ENCODE data around the gene ZBTB4. TPM values are rescaled to one million over a fixed set of nuclear protein-coding genes. Genes with fewer than 3 reads are reported as not detected.

ZBTB4 gene
- total and polyA plus RNA-seq, 5 experiments from 2014 or later, result 16.8 to 104 (median 28.4) TPM

GRCh38 chr17:7466639-7467341 is 12.6 kb downstream of the ZBTB4 start:
- Mint-ChIP-seq H3K27me3 (no peaks in the 10 kb centered on the region), H3K9me3 (no peaks in the 10 kb centered on the region), H3K4me1 (peaks cover 13 to 44% (median 34%) of the 10 kb centered on the region in 4 donors), H3K36me3 (peaks cover 0 to 38% (median 5%) of the 10 kb centered on the region in 3 donors), H3K4me3 (peak overlapping the region in 2 of 10 donors; percentile 11 to 19), H3K27ac (peak overlapping the region in 9 of 10 donors; percentile 5 to 87 (median 72))
- no peak for ATAC-seq
- no peak for DNase-seq
- POLR2A ChIA-PET, result interaction anchor here (0.6 to 18.5 kb wide), 5 partner anchors 9 to 30 kb away, joined by 3 to 295 read pairs (median 4); partner anchors contain the start of genes POLR2A, SLC35G6 and ZBTB4

GRCh38 chr17:7466318-7466638 is 13.2 kb downstream of the ZBTB4 start:
- POLR2A ChIA-PET, result interaction anchor here (0.6 to 18.5 kb wide), 4 partner anchors 10 to 29 kb away, joined by 3 to 295 read pairs (median 4); partner anchors contain the start of genes SLC35G6 and ZBTB4

GRCh38 chr17:7465597-7466275 is 13.7 kb downstream of the ZBTB4 start:
- Mint-ChIP-seq H3K27ac (peak overlapping the region in 3 of 10 donors; percentile 61 to 85 (median 67)), H3K9me3 (no peaks in the 10 kb centered on the region), H3K27me3 (no peaks in the 10 kb centered on the region), H3K4me1 (peaks cover 12 to 35% (median 31%) of the 10 kb centered on the region in 4 donors), H3K4me3 (peak overlapping the region in 1 of 10 donors; percentile 58), H3K36me3 (peaks cover 0 to 41% (median 5%) of the 10 kb centered on the region in 3 donors)
- no peak for ATAC-seq
- POLR2A ChIA-PET, result interaction anchor here (0.8 to 18.5 kb wide), 3 partner anchors 10 to 29 kb away, joined by 3 to 295 read pairs (median 4); partner anchors contain the start of genes SLC35G6 and ZBTB4
- no peak for DNase-seq

More at GRCh38 chr17:7466318-7466638, 13.2 kb downstream of the ZBTB4 start:
- Mint-ChIP-seq H3K4me3 (no peak overlapping the region), H3K4me1 (peaks cover 9 to 40% (median 30%) of the 10 kb centered on the region in 4 donors), H3K9me3 (no peaks in the 10 kb centered on the region), H3K27me3 (no peaks in the 10 kb centered on the region), H3K36me3 (peaks cover 0 to 38% (median 5%) of the 10 kb centered on the region in 3 donors), H3K27ac (peak overlapping the region in 7 of 10 donors; percentile 43 to 85 (median 67))
- ATAC-seq (no peak), DNase-seq (no peak)

GRCh38 chr17:7464081-7464480 is 15.3 kb downstream of the ZBTB4 start:
- no peak for DNase-seq
- H3K4me3 Mint-ChIP-seq, result no peak overlapping the region
- no peak for ATAC-seq
- peaks cover 0 to 41% (median 5%) of the 10 kb centered on the region in 3 donors for H3K36me3 Mint-ChIP-seq
- H3K27ac Mint-ChIP-seq, result peak overlapping the region in 2 of 10 donors; percentile 56 to 78
- H3K27me3 Mint-ChIP-seq, result no peaks in the 10 kb centered on the region
- H3K4me1 Mint-ChIP-seq, result peaks cover 14 to 43% (median 32%) of the 10 kb centered on the region in 4 donors
- no peaks in the 10 kb centered on the region for H3K9me3 Mint-ChIP-seq
- POLR2A ChIA-PET, result interaction anchor here (0.6 to 18.5 kb wide), 7 partner anchors 10 to 393 kb away, joined by 3 to 295 read pairs (median 3); partner anchors contain the start of genes NAA38, SLC35G6 and ZBTB4

- Mint-ChIP-seq H3K9me3 (no peaks in the 10 kb centered on the region), H3K4me3 (no peak overlapping the region), H3K36me3 (peaks cover 0 to 44% (median 5%) of the 10 kb centered on the region in 3 donors), H3K27ac (no peak overlapping the region), H3K4me1 (peaks cover 12 to 38% (median 29%) of the 10 kb centered on the region in 4 donors), H3K27me3 (no peaks in the 10 kb centered on the region)
- no peak for ATAC-seq
- POLR2A ChIA-PET, result interaction anchor here (0.7 to 18.5 kb wide), 5 partner anchors 9 to 394 kb away, joined by 3 to 295 read pairs (median 5); partner anchors contain the start of genes NAA38, SLC35G6 and ZBTB4
- DNase-seq, result no peak
Observed at GRCh38 chr17:7463372-7463846, 16.0 kb downstream of the ZBTB4 start.

GRCh38 chr17:7462474-7463371 is 16.7 kb downstream of the ZBTB4 start:
- Mint-ChIP-seq H3K9me3 (no peaks in the 10 kb centered on the region), H3K4me1 (peaks cover 12 to 33% (median 25%) of the 10 kb centered on the region in 4 donors), H3K4me3 (no peak overlapping the region), H3K27me3 (no peaks in the 10 kb centered on the region), H3K27ac (peak overlapping the region in 1 of 10 donors; percentile 21), H3K36me3 (peaks cover 0 to 42% (median 5%) of the 10 kb centered on the region in 3 donors)
- peak in 1 of 2 donors; percentile 11 for ATAC-seq
- POLR2A ChIA-PET, result interaction anchor here (1.7 to 18.5 kb wide), 3 partner anchors 13 to 26 kb away, joined by 5 to 295 read pairs (median 6); partner anchors contain the start of genes SLC35G6 and ZBTB4
- DNase-seq, result no peak

GRCh38 chr17:7460850-7461660 is 18.4 kb downstream of the ZBTB4 start:
- Mint-ChIP-seq H3K9me3 (no peaks in the 10 kb centered on the region), H3K4me1 (peaks cover 11 to 27% (median 18%) of the 10 kb centered on the region in 4 donors)

GRCh38 chr17:7459961-7460545 is 19.4 kb downstream of the ZBTB4 start:
- POLR2A ChIA-PET, result interaction anchor here (0.9 to 18.5 kb wide), 5 partner anchors 16 to 101 kb away, joined by 3 to 295 read pairs (median 3); partner anchors contain the start of genes POLR2A, SLC35G6, TMEM102 and ZBTB4
- Mint-ChIP-seq H3K27me3 (no peaks in the 10 kb centered on the region), H3K4me3 (no peak overlapping the region), H3K27ac (peak overlapping the region in 5 of 10 donors; percentile 31 to 70 (median 55)), H3K9me3 (no peaks in the 10 kb centered on the region), H3K36me3 (peaks cover 0 to 26% (median 4%) of the 10 kb centered on the region in 3 donors), H3K4me1 (peaks cover 13 to 28% (median 23%) of the 10 kb centered on the region in 4 donors)
- no peak for DNase-seq
- no peak for ATAC-seq

More at GRCh38 chr17:7460850-7461660, 18.4 kb downstream of the ZBTB4 start:
- Mint-ChIP-seq H3K27me3 (no peaks in the 10 kb centered on the region), H3K27ac (peak overlapping the region in 7 of 10 donors; percentile 43 to 84 (median 56)), H3K4me3 (no peak overlapping the region), H3K36me3 (peaks cover 0 to 29% (median 0%) of the 10 kb centered on the region in 3 donors)
- DNase-seq (no peak), ATAC-seq (no peak)
- POLR2A ChIA-PET, result interaction anchor here (0.7 to 18.5 kb wide), 5 partner anchors 15 to 25 kb away, joined by 3 to 295 read pairs (median 3); partner anchors contain the start of genes POLR2A, SLC35G6, TMEM102 and ZBTB4

GRCh38 chr17:7448461-7448860 is 31.0 kb downstream of the ZBTB4 start:
- DNase-seq, result no peak
- ATAC-seq, result no peak
- Mint-ChIP-seq H3K4me1 (peaks cover 17 to 28% (median 23%) of the 10 kb centered on the region in 4 donors), H3K27me3 (peaks cover 7 to 36% (median 24%) of the 10 kb centered on the region in 5 donors), H3K4me3 (peak overlapping the region in 1 of 10 donors; percentile 37), H3K36me3 (peaks cover 0 to 4% (median 0%) of the 10 kb centered on the region in 3 donors), H3K27ac (peak overlapping the region in 1 of 10 donors; percentile 25), H3K9me3 (no peaks in the 10 kb centered on the region)
- POLR2A ChIA-PET, result interaction anchor here (0.9 to 5.7 kb wide), 4 partner anchors 9 to 37 kb away, joined by 3 to 74 read pairs (median 32); partner anchors contain the start of genes FGF11, POLR2A, SLC35G6 and ZBTB4

GRCh38 chr17:7445619-7445968 is 33.8 kb downstream of the ZBTB4 start:
- Mint-ChIP-seq H3K4me1 (peaks cover 16 to 27% (median 24%) of the 10 kb centered on the region in 4 donors), H3K27me3 (peaks cover 14 to 65% (median 37%) of the 10 kb centered on the region in 5 donors), H3K27ac (peak overlapping the region in 8 of 10 donors; percentile 7 to 91 (median 62)), H3K4me3 (peak overlapping the region; percentile 75 to 94 (median 86)), H3K36me3 (peaks cover 0 to 4% (median 0%) of the 10 kb centered on the region in 3 donors), H3K9me3 (no peaks in the 10 kb centered on the region)
- peak; percentile 91 to 93 for ATAC-seq
- POLR2A ChIA-PET, result interaction anchor here (0.8 to 5.7 kb wide), 11 partner anchors 9 to 115 kb away, joined by 3 to 74 read pairs (median 8); partner anchors contain the start of genes POLR2A, SLC35G6, TMEM102 and ZBTB4
- peak in 7 of 10 donors; percentile 17 to 75 (median 41) for DNase-seq
